MCF 10A (cell line): ENCODE results near the gene DRAM2. TPM values are rescaled to one million over a fixed set of nuclear protein-coding genes. Genes with fewer than 3 reads are reported as not detected.
"Not testable (repeated sequence)": the region's sequence is repeated elsewhere in the genome, so short reads cannot be mapped to it uniquely, and the experiment has no call there.

Source experiments
- BruUV-seq: library from RNA; stranded (reverse); fragments of 400-500 nt; replicated peaks from 2 replicates; lab custom pipeline; 2021; lab: Mats Ljungman, UMichigan
- CTCF ChIA-PET: fragments of 300-600 bp; sonication (Branson Sonifier 250); formaldehyde crosslinking; extraction: SDS; loops from one replicate; lab custom pipeline; 2021; ENCODE audit warnings: antibody characterized with exemption, inconsistent platforms; lab: Yijun Ruan, JAX
- POLR2A ChIA-PET: fragments of 300-600, 350-650 bp; sonication (Branson Sonifier 250); formaldehyde crosslinking; extraction: SDS; loops from one replicate; lab custom pipeline; 2020; ENCODE audit warnings: antibody characterized with exemption, inconsistent platforms; lab: Yijun Ruan, JAX
- DNase-seq: peaks from one replicate; pipeline ENCODE4 v3.0.0-alpha.2; 2018; ENCODE audit not compliant: unreplicated experiment
- H3K27ac Mint-ChIP-seq: one replicate; pipeline ENCODE4 v1.8.0; 2022; ENCODE audit warnings: mild to moderate bottlenecking, low read depth, mixed read lengths; ENCODE audit not compliant: unreplicated experiment
- H3K27me3 Mint-ChIP-seq: one replicate; pipeline ENCODE4 v1.8.0; 2022; ENCODE audit warnings: mixed read lengths; ENCODE audit not compliant: insufficient read depth, unreplicated experiment
- H3K36me3 Mint-ChIP-seq: one replicate; pipeline ENCODE4 v1.8.0; 2022; ENCODE audit warnings: mild to moderate bottlenecking, moderate library complexity, mixed read lengths; ENCODE audit not compliant: insufficient read depth, unreplicated experiment
- H3K4me1 Mint-ChIP-seq: one replicate; pipeline ENCODE4 v1.8.0; 2022; ENCODE audit warnings: mixed read lengths; ENCODE audit not compliant: insufficient read depth, unreplicated experiment
- H3K4me3 Mint-ChIP-seq: one replicate; pipeline ENCODE4 v1.8.0; 2022; ENCODE audit warnings: mild to moderate bottlenecking, moderate library complexity, mixed read lengths; ENCODE audit not compliant: unreplicated experiment
- H3K9me3 Mint-ChIP-seq: one replicate; pipeline ENCODE4 v1.8.0; 2022; ENCODE audit warnings: mixed read lengths; ENCODE audit not compliant: unreplicated experiment
- intact Hi-C: fragments of 100-400 bp; cut with micrococcal nuclease; formaldehyde crosslinking; loops from 2 replicates; pipeline ENCODE4 v1.14.1; 2022
- total RNA-seq: library from RNA; stranded (reverse); gene quantifications from 2 replicates; pipeline ENCODE4 v1.2.3, GENCODE V29; 2022
- TF ChIP-seq, protein P1 (sequence below): fragments of 200-600 bp; IDR thresholded peaks from one replicate; pipeline ENCODE4 v1.8.0; 2022; ENCODE audit warnings: antibody characterized with exemption, mild to moderate bottlenecking; ENCODE audit not compliant: unreplicated experiment

The DRAM2 gene
- total RNA-seq, 1 experiment from 2014 or later: 32.1 TPM

DNA sequence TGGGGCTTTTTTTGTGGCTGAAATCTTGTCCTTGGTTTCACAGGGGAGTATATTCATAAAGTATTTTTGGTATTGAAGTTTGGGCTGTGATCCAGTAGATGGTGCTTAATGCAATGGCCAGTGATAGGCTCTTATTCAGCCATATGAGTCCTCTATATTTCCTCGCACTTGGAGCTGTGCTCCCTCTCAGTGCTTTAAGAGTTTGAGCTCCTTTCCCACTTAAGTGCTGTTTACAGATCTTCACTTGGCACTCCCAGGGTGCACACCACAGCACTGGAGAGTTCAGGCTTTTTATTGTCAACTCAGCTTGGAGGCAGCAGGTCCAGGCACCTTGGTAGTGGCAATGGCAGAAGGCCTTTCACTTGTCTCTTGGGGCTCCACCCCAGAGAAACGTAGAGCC is 54.9 kb downstream of the DRAM2 start:
- peak overlapping the region; percentile 96 for H3K27ac Mint-ChIP-seq

DNA sequence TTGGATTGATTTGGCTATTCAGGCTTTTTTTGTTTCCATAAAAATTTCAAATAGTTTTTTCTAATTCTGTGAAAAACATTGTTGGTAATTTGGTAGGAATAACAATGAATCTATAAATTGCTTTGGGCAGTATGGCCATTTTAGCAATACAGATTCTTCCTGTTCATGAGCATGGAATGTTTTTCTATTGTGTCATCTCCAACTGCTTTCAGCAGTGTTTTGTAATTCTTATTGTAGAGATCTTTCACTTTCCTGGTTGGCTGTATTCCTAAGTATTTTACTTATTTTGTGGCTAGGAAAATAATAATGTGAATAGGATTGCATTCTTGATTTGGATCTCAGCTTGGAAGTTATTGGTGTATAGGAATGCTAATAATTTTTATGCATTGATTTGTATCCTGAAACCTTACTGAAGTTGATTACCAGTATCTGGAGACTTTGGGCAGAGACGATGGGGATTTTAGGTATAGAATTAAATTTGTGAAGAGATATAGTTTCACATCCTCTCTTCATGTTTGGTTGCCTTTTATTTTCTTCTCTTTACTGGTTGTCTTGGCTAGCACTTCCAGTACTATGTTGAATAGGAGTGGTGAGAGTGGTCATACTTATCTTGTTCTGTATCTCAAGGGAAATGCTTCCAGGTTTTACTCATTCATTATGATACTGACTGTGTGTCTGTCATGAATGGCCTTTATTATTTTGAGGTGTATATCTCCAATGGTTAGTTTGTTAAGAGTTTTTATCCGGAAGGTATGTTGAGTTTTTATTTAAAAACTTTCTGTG is 57.3 kb downstream of the DRAM2 start:
- Mint-ChIP-seq H3K4me3 (peak overlapping the region; percentile 67), H3K36me3 (no peaks in the 10 kb centered on the region), H3K27me3 (no peaks in the 10 kb centered on the region), H3K27ac (peak overlapping the region; percentile 96), H3K9me3 (peaks cover 20% of the 10 kb centered on the region), H3K4me1 (peaks cover 34% of the 10 kb centered on the region)
- POLR2A ChIA-PET: interaction anchor here (1.0 kb wide), 1 partner anchor 26 kb away, joined by 3 read pairs; no protein-coding TSS in a partner anchor
- TF ChIP-seq, protein P1, sequence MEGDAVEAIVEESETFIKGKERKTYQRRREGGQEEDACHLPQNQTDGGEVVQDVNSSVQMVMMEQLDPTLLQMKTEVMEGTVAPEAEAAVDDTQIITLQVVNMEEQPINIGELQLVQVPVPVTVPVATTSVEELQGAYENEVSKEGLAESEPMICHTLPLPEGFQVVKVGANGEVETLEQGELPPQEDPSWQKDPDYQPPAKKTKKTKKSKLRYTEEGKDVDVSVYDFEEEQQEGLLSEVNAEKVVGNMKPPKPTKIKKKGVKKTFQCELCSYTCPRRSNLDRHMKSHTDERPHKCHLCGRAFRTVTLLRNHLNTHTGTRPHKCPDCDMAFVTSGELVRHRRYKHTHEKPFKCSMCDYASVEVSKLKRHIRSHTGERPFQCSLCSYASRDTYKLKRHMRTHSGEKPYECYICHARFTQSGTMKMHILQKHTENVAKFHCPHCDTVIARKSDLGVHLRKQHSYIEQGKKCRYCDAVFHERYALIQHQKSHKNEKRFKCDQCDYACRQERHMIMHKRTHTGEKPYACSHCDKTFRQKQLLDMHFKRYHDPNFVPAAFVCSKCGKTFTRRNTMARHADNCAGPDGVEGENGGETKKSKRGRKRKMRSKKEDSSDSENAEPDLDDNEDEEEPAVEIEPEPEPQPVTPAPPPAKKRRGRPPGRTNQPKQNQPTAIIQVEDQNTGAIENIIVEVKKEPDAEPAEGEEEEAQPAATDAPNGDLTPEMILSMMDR: no peak
- CTCF ChIA-PET: interaction anchor here (0.6 kb wide), 1 partner anchor 464 kb away, joined by 3 read pairs; no protein-coding TSS in a partner anchor
- intact Hi-C loops: no loop called here
- peak; percentile 58 for DNase-seq
- BruUV-seq: TSS peak; percentile 70

More for the DNA sequence above, 54.9 kb downstream of the DRAM2 start:
- no peak overlapping the region for H3K4me3 Mint-ChIP-seq
- ChIA-PET POLR2A (interaction anchor here (1.1 kb wide), 1 partner anchor 54 kb away, joined by 4 read pairs; no protein-coding TSS in a partner anchor), CTCF (no interaction called here)
- BruUV-seq: no TSS peak
- H3K4me1 Mint-ChIP-seq: peaks cover 34% of the 10 kb centered on the region
- no peaks in the 10 kb centered on the region for H3K36me3 Mint-ChIP-seq
- DNase-seq: no peak
- intact Hi-C loops: no loop called here
- TF ChIP-seq, protein P1: no peak
- no peaks in the 10 kb centered on the region for H3K27me3 Mint-ChIP-seq
- H3K9me3 Mint-ChIP-seq: peaks cover 13% of the 10 kb centered on the region

DNA sequence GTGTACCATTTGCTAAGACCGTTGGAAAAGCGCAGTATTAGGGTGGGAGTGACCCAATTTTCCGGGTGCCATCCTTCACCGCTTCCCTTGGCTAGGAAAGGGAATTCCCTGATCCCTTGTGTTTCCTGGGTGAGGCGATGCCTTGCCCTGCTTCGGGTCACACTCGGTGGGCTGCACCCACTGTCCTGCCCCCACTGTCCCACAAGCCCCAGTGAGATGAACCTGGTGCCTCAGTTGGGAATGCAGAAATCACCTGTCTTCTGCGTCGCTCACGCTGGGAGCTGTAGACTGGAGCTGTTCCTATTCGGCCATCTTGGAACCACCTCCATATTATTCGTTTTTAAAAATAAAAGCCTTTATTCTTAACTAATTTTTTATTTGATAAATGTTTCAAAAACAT is 60.6 kb downstream of the DRAM2 start:
- H3K4me3 Mint-ChIP-seq, intact Hi-C loops, BruUV-seq, H3K36me3 Mint-ChIP-seq, DNase-seq, H3K27ac Mint-ChIP-seq, H3K27me3 Mint-ChIP-seq, POLR2A ChIA-PET: not testable (repeated sequence)
- Mint-ChIP-seq H3K9me3 (peaks cover 31% of the 10 kb centered on the region), H3K4me1 (peaks cover 28% of the 10 kb centered on the region)
- CTCF ChIA-PET: interaction anchor here (0.6 kb wide), 1 partner anchor 15 kb away, joined by 3 read pairs; no protein-coding TSS in a partner anchor

DNA sequence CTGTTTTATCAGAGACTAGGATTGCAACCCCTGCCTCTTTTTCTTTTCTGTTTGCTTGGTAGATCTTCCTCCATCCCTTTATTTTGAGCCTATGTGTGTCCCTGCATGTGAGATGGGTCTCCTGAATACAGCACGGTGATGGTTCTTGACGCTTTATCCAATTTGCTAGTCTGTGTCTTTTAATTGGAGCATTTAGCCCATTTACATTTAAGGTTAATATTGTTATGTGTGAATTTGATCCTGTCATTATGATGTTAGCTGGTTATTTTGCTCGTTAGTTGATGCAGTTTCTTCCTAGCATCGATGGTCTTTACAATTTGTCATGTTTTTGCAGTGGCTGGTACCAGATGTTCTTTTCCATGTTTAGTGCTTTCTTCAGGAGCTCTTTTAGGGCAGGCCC is 62.6 kb downstream of the DRAM2 start:
- peaks cover 26% of the 10 kb centered on the region for H3K9me3 Mint-ChIP-seq
- H3K4me3 Mint-ChIP-seq, H3K4me1 Mint-ChIP-seq, DNase-seq, H3K27me3 Mint-ChIP-seq, H3K27ac Mint-ChIP-seq, intact Hi-C loops, CTCF ChIA-PET, POLR2A ChIA-PET, H3K36me3 Mint-ChIP-seq, BruUV-seq: not testable (repeated sequence)

Other genes with a start within 250 kb of the DRAM2 start
- 8.5 and 9.5 TPM in 2 replicates for gene LRIF1, start 176.2 kb downstream of the DRAM2 start, total RNA-seq
- gene CEPT1, start 130 bp upstream of the DRAM2 start, total RNA-seq: 43.1 and 45.0 TPM in 2 replicates
- gene DENND2D, start 60.6 kb upstream of the DRAM2 start, total RNA-seq: 3.9 and 6.0 TPM in 2 replicates
- gene CHI3L2, start 87.6 kb upstream of the DRAM2 start, total RNA-seq: 1.4 and 2.1 TPM in 2 replicates
- not detected in 2 replicates for gene CHIA, start 150.8 kb upstream of the DRAM2 start, total RNA-seq